ENCODE data around the gene GABBR2.

Gene GABBR2

DNA sequence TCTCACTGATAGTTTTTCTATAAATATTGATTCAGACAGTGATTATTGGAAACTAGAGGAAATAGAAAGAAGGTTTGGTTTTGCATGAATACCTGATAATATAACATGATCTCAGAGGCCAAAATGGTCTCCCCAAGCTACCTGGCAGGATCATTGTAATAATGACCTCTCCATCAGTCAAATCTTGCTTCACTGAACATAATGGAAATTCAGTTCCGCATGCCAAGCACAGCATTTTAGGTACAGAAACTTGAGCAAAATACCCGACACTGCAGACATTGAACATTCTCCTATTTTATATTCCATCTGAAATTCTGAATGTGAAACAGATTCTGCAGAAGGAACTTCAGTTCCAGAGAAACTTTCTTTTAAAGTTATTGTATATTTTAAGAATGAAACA, 444.2 kb downstream of the GABBR2 start:
- Histone ChIP-seq H2AFZ (ENCODE audit: low read length) (no peak overlapping the region), H4K20me1 (ENCODE audit: insufficient read depth, low read length) (no peaks in the 10 kb centered on the region), H3K4me2 (ENCODE audit: low read depth, low read length) (no peak overlapping the region), H3K9me3 (replicated peaks; ENCODE audit: insufficient read depth, low read length) (no peaks in the 10 kb centered on the region), H3K4me3 (ENCODE audit: low read length) (no peak overlapping the region), H3F3A (ENCODE audit: insufficient read depth, low read length) (0 out of 2 replicates have a peak, but pooled peaks cover 2% of the 10 kb centered on the region), H3K27me3 (replicated peaks; ENCODE audit: insufficient read depth, low read length) (no peaks in the 10 kb centered on the region), H3K36me3 (replicated peaks; ENCODE audit: insufficient read depth, low read length) (no peaks in the 10 kb centered on the region), H3K4me1 (ENCODE audit: low read length) (no peaks in the 10 kb centered on the region), H3K79me2 (ENCODE audit: low read length) (no peaks in the 10 kb centered on the region), H3K9ac (ENCODE audit: low read length) (no peak overlapping the region), H3K9me2 (replicated peaks; ENCODE audit: insufficient read depth, low read length) (no peaks in the 10 kb centered on the region), H3K27ac (ENCODE audit: low read length) (no peak overlapping the region)
- no peak for DNase-seq
- TF ChIP-seq, protein P1, sequence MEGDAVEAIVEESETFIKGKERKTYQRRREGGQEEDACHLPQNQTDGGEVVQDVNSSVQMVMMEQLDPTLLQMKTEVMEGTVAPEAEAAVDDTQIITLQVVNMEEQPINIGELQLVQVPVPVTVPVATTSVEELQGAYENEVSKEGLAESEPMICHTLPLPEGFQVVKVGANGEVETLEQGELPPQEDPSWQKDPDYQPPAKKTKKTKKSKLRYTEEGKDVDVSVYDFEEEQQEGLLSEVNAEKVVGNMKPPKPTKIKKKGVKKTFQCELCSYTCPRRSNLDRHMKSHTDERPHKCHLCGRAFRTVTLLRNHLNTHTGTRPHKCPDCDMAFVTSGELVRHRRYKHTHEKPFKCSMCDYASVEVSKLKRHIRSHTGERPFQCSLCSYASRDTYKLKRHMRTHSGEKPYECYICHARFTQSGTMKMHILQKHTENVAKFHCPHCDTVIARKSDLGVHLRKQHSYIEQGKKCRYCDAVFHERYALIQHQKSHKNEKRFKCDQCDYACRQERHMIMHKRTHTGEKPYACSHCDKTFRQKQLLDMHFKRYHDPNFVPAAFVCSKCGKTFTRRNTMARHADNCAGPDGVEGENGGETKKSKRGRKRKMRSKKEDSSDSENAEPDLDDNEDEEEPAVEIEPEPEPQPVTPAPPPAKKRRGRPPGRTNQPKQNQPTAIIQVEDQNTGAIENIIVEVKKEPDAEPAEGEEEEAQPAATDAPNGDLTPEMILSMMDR (IDR thresholded peaks at IDR 0.05; ENCODE audit: low read length): no peak
- TF ChIP-seq EZH2 (optimal IDR thresholded peaks at IDR 0.05; ENCODE audit: low read depth, low read length): no peak
- TF ChIP-seq EZH2phosphoT487 (IDR thresholded peaks at IDR 0.05; ENCODE audit: low read length): no peak

DNA sequence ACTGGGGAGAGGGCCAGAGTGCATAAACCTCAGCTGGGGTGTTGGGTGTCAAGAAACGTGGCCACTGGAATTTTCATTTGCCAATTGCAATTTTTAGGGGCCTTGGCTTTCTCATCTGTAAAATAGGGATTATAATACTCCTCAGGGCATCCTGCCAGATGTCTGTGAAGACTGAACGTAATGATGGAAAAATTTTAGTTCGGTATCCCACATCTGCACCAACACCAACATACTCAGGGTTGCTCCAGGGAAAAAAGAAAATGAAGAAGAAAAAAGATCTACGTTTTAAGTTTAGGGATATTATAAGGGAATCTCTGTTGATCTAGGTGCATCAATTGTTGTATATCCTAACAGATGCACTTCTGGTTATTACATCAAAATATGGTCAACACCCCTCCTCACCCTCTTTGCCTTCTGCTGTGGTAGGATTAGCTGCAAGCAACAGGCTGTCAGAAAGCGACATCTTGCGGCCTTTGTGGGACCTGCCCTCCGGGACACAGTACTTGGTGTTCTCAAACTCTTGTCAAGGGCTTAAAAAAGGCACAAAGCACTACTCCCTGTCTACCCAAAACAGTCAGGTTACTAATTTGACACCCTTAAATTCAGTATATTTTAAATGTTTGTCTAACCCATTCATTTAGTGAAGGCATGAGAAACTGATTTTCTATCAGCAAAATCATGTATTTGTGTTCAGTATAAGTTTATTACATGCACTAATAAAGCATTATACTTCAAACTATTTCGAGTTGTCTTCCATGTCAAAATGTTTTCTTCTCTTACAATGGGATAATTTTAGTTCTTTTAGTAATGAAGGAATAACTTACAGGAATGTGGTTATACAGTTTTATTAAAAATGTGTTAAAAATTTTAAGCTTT, 445.0 kb downstream of the GABBR2 start:
- Histone ChIP-seq H3K27me3 (replicated peaks; ENCODE audit: insufficient read depth, low read length) (no peaks in the 10 kb centered on the region), H3K4me1 (ENCODE audit: low read length) (no peaks in the 10 kb centered on the region), H3K79me2 (ENCODE audit: low read length) (no peaks in the 10 kb centered on the region), H3K9ac (ENCODE audit: low read length) (no peak overlapping the region), H3K36me3 (replicated peaks; ENCODE audit: insufficient read depth, low read length) (no peaks in the 10 kb centered on the region), H3K9me2 (replicated peaks; ENCODE audit: insufficient read depth, low read length) (no peaks in the 10 kb centered on the region), H3K4me2 (ENCODE audit: low read depth, low read length) (no peak overlapping the region), H3K4me3 (ENCODE audit: low read length) (no peak overlapping the region), H3K27ac (ENCODE audit: low read length) (no peak overlapping the region), H3K9me3 (replicated peaks; ENCODE audit: insufficient read depth, low read length) (no peaks in the 10 kb centered on the region), H3F3A (ENCODE audit: insufficient read depth, low read length) (0 out of 2 replicates have a peak, but pooled peaks cover 2% of the 10 kb centered on the region), H4K20me1 (ENCODE audit: insufficient read depth, low read length) (no peaks in the 10 kb centered on the region), H2AFZ (ENCODE audit: low read length) (no peak overlapping the region)
- DNase-seq: peak; percentile 76
- TF ChIP-seq, protein P1 (IDR thresholded peaks at IDR 0.05; ENCODE audit: low read length): peak; percentile 93
- TF ChIP-seq EZH2 (optimal IDR thresholded peaks at IDR 0.05; ENCODE audit: low read depth, low read length): no peak

DNA sequence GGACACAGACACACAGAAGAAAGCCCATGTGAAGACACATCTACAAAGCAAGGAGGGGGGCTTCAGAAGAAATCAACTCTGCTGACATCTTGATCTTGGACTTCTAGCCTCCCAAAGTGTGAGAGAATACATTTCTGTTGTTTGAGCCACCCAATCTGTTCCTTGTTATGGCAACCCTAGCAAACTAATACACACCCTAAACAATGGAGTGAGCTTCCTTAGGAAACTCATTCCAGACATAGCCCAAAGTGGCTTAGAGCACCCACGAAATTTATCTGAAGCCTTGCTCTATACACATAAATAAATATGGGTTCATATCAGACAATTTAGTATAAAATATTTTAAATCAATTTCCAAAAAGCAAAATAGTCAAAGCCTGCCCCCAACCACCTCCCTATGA, 445.7 kb downstream of the GABBR2 start:
- no peaks in the 10 kb centered on the region for H3K9me2 ChIP-seq (replicated peaks; ENCODE audit: insufficient read depth, low read length)
- no peak for TF ChIP-seq EZH2phosphoT487 (IDR thresholded peaks at IDR 0.05; ENCODE audit: low read length)
- TF ChIP-seq, protein P1 (IDR thresholded peaks at IDR 0.05; ENCODE audit: low read length): no peak
- TF ChIP-seq EZH2 (optimal IDR thresholded peaks at IDR 0.05; ENCODE audit: low read depth, low read length): no peak
- no peak overlapping the region for H3K4me3 ChIP-seq (ENCODE audit: low read length)
- no peaks in the 10 kb centered on the region for H3K79me2 ChIP-seq (ENCODE audit: low read length)
- no peak overlapping the region for H2AFZ ChIP-seq (ENCODE audit: low read length)
- no peaks in the 10 kb centered on the region for H3K9me3 ChIP-seq (replicated peaks; ENCODE audit: insufficient read depth, low read length)
- no peak overlapping the region for H3K27ac ChIP-seq (ENCODE audit: low read length)
- no peaks in the 10 kb centered on the region for H4K20me1 ChIP-seq (ENCODE audit: insufficient read depth, low read length)
- no peak overlapping the region for H3K9ac ChIP-seq (ENCODE audit: low read length)
- H3K27me3 ChIP-seq (replicated peaks; ENCODE audit: insufficient read depth, low read length): no peaks in the 10 kb centered on the region
- no peak for DNase-seq
- H3K4me2 ChIP-seq (ENCODE audit: low read depth, low read length): no peak overlapping the region
- H3F3A ChIP-seq (ENCODE audit: insufficient read depth, low read length): 0 out of 2 replicates have a peak, but pooled peaks cover 2% of the 10 kb centered on the region
- H3K4me1 ChIP-seq (ENCODE audit: low read length): no peaks in the 10 kb centered on the region
- no peaks in the 10 kb centered on the region for H3K36me3 ChIP-seq (replicated peaks; ENCODE audit: insufficient read depth, low read length)

Data from MM.1S (cell line).